Suprapubic skin (tissue), 4 donors: ENCODE results near the gene HLCS. TPM values are rescaled to one million over a fixed set of nuclear protein-coding genes. Genes with fewer than 3 reads are reported as not detected.

Experiments used
- DNase-seq, 2 donors: peaks; one replicate each; pipeline ENCODE4 v3.0.0-alpha.2; 2019; ENCODE audit warnings: low spot score in 2 of 2
- H3K27ac ChIP-seq: fragments of 200-600 bp; sonication (generic); one replicate; pipeline ENCODE4 v1.5.1; 2019
- H3K27me3 ChIP-seq: fragments of 200-600 bp; sonication (generic); one replicate; pipeline ENCODE4 v1.5.1; 2019
- H3K36me3 ChIP-seq: fragments of 200-600 bp; sonication (generic); one replicate; pipeline ENCODE4 v1.5.1; 2019
- H3K4me1 ChIP-seq: fragments of 200-600 bp; sonication (generic); one replicate; pipeline ENCODE4 v1.5.1; 2019
- H3K4me3 ChIP-seq: fragments of 200-600 bp; sonication (generic); one replicate; pipeline ENCODE4 v1.5.1; 2019; ENCODE audit warnings: mild to moderate bottlenecking
- H3K9me3 ChIP-seq: fragments of 200-600 bp; sonication (generic); one replicate; pipeline ENCODE4 v1.5.1; 2019
- CTCF ChIP-seq, 2 donors: fragments of 200-600 bp in 1 of 2; fragments of 450-650 bp in 1 of 2; sonication (generic) in 1 of 2; IDR thresholded peaks; one replicate each; pipeline ENCODE4 v1.5.1; 2016 to 2019; ENCODE audit warnings: antibody characterized with exemption in 2 of 2, mild to moderate bottlenecking in 1 of 2, moderate library complexity in 1 of 2
- EP300 ChIP-seq: sonication (generic); formaldehyde crosslinking; IDR thresholded peaks from one replicate; pipeline ENCODE4 v1.6.1; 2017; ENCODE audit warnings: antibody characterized with exemption
- POLR2A ChIP-seq, 2 donors: fragments of 450-650 bp; IDR thresholded peaks; one replicate each; pipeline ENCODE4 v1.6.1; 2017; ENCODE audit warnings: antibody characterized with exemption in 2 of 2, mild to moderate bottlenecking in 2 of 2, moderate library complexity in 2 of 2
- POLR2AphosphoS5 ChIP-seq, 3 donors: sonication (generic); formaldehyde crosslinking; IDR thresholded peaks; one replicate each; pipeline ENCODE4 v1.6.1; 2017; ENCODE audit warnings: antibody characterized with exemption in 3 of 3
- WGBS: methylation state at CpG from one replicate; pipeline ENCODE4 v1.1.5; 2018; 5-methylcytosine and 5-hydroxymethylcytosine counted together
- total RNA-seq, 4 donors: library from RNA; depleted of rRNA; stranded (reverse); fragments of >200 nt; gene quantifications; one replicate each; pipeline ENCODE4 v1.1.0, GENCODE V29; 2016

The HLCS gene
- total RNA-seq, 4 donors from 2014 or later: 8.4 to 16.1 (median 11.5) TPM

GRCh38 chr21:36723371-36723881 is 243.0 kb downstream of the HLCS start:
- peaks cover 14% of the 10 kb centered on the region for H3K27me3 ChIP-seq
- TF ChIP-seq POLR2AphosphoS5 (IDR thresholded peaks at IDR 0.05): no peak
- no peak for TF ChIP-seq EP300
- TF ChIP-seq CTCF (IDR thresholded peaks at IDR 0.05): no peak
- TF ChIP-seq POLR2A (IDR thresholded peaks at IDR 0.05): no peak
- WGBS: 71% methylated on average over 3 of the region's 14 CpGs

GRCh38 chr21:36722370-36723368 is 243.8 kb downstream of the HLCS start:
- H3K27ac ChIP-seq: no peak overlapping the region
- TF ChIP-seq POLR2AphosphoS5 (IDR thresholded peaks at IDR 0.05) (no peak), CTCF (IDR thresholded peaks at IDR 0.05) (no peak), POLR2A (IDR thresholded peaks at IDR 0.05) (no peak), EP300 (no peak)
- H3K27me3 ChIP-seq: peaks cover 19% of the 10 kb centered on the region
- 90% methylated on average over 22 of the region's 25 CpGs for WGBS
- peak; percentile 36 to 58 for DNase-seq
- H3K4me1 ChIP-seq: peaks cover 10% of the 10 kb centered on the region
- no peaks in the 10 kb centered on the region for H3K36me3 ChIP-seq
- H3K9me3 ChIP-seq: no peaks in the 10 kb centered on the region
- H3K4me3 ChIP-seq: no peak overlapping the region

More at GRCh38 chr21:36723371-36723881, 243.0 kb downstream of the HLCS start:
- Histone ChIP-seq H3K9me3 (no peaks in the 10 kb centered on the region), H3K4me1 (peaks cover 10% of the 10 kb centered on the region), H3K27ac (no peak overlapping the region), H3K4me3 (no peak overlapping the region), H3K36me3 (no peaks in the 10 kb centered on the region)
- DNase-seq: peak; percentile 51 to 78

GRCh38 chr21:36721817-36722216 is 244.7 kb downstream of the HLCS start:
- Histone ChIP-seq H3K4me3 (no peak overlapping the region), H3K27me3 (peaks cover 19% of the 10 kb centered on the region), H3K9me3 (no peaks in the 10 kb centered on the region), H3K36me3 (no peaks in the 10 kb centered on the region), H3K27ac (no peak overlapping the region), H3K4me1 (peaks cover 10% of the 10 kb centered on the region)
- no peak for TF ChIP-seq CTCF (IDR thresholded peaks at IDR 0.05)
- no peak for TF ChIP-seq EP300
- TF ChIP-seq POLR2A (IDR thresholded peaks at IDR 0.05): no peak
- no peak for TF ChIP-seq POLR2AphosphoS5 (IDR thresholded peaks at IDR 0.05)
- WGBS: 91% methylated on average over 7 of the region's 7 CpGs
- no peak for DNase-seq

GRCh38 chr21:36719614-36720013 is 246.9 kb downstream of the HLCS start:
- no peaks in the 10 kb centered on the region for H3K36me3 ChIP-seq
- peak; percentile 53 to 59 for DNase-seq
- WGBS: 86% methylated on average over 10 of the region's 10 CpGs
- no peak overlapping the region for H3K4me3 ChIP-seq
- TF ChIP-seq POLR2A (IDR thresholded peaks at IDR 0.05) (no peak), CTCF (IDR thresholded peaks at IDR 0.05) (no peak), POLR2AphosphoS5 (IDR thresholded peaks at IDR 0.05) (no peak), EP300 (no peak)
- H3K27me3 ChIP-seq: peaks cover 34% of the 10 kb centered on the region
- no peak overlapping the region for H3K27ac ChIP-seq
- H3K4me1 ChIP-seq: peaks cover 10% of the 10 kb centered on the region
- H3K9me3 ChIP-seq: no peaks in the 10 kb centered on the region

GRCh38 chr21:36718951-36719501 is 247.4 kb downstream of the HLCS start:
- Histone ChIP-seq H3K4me3 (no peak overlapping the region), H3K36me3 (no peaks in the 10 kb centered on the region), H3K9me3 (no peaks in the 10 kb centered on the region), H3K4me1 (peaks cover 10% of the 10 kb centered on the region), H3K27me3 (peaks cover 40% of the 10 kb centered on the region), H3K27ac (no peak overlapping the region)
- WGBS: 80% methylated on average over 5 of the region's 18 CpGs
- TF ChIP-seq POLR2AphosphoS5 (IDR thresholded peaks at IDR 0.05) (no peak), CTCF (IDR thresholded peaks at IDR 0.05) (no peak)
- DNase-seq: peak; percentile 65 to 81
